Activated gamma-delta T cell treated with anti-CD3 and anti-CD28 coated beads, Interleukin-2, amount 50 U/mL, for 16 hours (primary cell): ENCODE data around the gene KIAA1549.
"Not testable (repeated sequence)": the region's sequence is repeated elsewhere in the genome, so short reads cannot be mapped to it uniquely, and the experiment has no call there.

ENCODE experiments used
- DNase-seq: peaks from one replicate; pipeline ENCODE4 v3.0.0-alpha.2; 2020; ENCODE audit warnings: low read depth

KIAA1549 gene

DNA sequence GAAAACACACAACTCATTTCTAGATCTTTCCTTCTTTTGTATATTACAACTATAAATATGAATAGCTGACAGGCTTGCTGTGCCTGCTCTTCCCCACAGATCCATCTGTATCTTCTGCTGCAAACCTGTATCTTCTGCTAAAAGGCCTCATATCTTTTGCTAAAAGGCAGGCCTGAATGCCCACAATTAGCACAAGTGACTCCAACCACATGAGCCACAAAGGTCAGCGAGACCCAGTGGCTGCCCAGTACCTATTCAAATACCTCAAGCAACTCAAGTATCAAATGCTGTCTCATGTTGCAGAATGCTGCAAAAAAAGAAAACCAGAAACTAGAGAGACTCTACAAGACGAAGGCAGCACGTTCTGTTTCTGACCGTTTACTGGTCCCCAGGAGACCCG, 128.7 kb downstream of the KIAA1549 start:
- DNase-seq: no peak

DNA sequence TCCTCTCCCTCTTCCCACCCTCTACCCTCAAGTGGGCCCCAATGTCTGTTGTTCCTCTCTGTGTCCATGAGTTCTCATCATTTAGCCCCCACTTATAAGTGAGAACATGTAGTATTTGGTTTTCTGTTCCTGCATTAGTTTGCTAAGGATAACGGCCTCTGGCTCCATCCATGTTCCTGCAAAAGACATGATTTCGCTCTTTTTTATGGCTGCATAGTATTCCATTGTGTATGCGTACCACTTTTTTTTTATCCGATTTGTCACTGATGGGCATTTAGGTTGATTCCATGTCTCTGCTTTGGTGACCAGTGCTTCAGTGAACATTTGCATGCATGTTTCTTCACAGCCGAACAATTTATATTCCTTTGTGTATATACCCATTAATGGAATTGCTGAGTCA, 131.5 kb downstream of the KIAA1549 start:
- no peak for DNase-seq

DNA sequence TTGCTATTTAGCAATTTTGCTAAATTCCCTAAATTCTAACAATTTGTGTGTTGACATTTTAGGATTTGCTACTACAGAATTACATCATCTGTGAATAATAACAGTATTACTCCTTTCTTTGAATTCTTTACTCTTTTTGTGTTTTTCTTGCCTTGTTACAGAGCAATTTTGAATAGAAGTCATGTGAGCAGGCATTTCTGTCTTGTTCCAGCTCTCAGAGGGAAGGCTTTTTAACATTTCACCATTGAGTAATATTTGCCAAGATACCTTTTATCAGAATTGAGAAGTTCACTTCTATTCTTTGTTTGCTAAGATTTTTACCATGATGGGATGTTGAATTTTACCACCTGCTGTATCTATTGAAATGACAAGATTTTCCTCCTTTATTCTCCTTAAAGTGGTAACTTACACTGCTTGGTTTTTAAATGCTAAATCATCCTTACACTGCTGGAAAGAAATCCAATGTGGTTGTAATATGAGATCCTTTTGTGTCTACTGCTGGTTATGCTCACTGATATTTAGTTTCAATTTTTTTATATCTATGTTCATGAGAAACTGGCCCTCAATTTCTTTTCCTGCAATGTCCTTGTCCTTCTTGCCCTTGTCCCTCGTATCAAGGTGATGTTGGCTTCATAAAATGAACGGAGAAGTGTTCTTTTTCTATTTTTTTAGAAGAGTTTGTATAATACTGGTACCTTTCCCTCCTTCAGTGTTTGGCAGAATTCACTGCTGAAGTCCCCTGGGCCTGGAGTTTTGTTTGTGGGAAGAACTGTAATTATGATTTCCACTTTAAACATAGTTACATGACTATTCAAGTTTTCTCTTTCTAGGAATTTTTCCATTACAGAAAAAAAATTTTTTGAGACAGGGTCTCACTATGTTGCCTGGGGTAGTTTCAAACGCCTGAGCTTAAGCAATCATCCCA, 132.9 kb downstream of the KIAA1549 start:
- DNase-seq: no peak

DNA sequence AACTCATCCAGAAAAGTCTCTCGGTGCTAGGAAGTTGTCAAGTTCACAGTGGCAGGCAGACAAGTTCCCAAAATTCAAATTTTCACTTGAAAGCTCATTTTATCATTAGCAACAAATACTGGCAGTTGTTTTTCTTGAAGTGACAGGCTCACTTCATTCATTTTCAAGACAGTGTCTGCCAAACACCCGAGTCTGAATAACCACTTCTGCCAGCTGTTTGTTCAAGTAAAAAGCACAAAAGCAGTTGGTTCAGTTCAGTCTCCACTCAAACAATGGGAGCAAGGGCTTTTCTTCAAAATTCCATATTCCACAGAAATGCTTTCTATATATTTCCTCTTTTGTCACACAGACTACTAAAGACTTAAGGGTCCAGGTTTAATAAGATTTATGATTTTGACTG, 135.5 kb downstream of the KIAA1549 start:
- no peak for DNase-seq

DNA sequence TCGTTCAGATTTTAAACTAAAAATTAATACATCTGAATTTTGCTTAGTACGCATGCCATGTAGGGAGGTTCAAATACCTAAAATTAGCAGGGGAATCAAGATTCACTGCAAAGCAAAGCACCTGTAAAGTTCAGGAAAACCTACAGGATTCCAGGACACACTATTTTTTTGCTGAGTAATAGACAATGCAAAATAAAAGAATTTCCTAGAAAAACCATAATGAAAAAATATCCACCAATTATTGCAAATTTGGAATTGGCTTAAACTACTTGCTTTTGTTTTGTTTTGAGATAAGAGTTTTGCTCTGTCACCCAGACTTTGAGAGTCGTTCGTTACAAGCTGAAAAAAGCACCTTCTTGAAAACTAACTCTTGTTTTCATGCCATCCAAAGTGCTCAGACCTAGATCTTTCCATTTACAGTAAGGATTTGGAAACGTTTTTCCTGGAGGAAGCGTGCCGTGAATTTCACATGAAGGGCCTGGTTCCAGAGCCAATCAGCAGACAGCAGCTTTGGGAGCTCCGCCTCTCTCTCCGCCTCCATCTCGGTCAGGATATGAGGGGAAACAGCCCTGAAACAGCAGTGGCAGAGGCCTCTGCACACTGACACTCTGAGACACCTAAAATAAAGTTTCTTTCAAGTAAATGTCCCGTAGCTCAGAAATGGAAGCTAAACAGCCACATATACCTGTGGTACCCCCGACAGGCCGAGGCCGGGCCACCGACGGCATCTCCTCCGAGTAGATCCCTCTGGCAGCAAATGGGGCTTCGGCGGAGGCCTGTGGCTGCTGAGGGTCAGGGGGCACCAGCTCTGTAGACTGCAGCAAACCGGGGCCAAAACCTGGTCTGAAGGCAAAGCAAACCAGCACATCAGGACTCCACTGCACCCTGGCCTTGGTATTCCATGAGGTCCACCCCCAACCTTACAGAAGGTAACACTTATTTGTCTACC, 137.3 kb downstream of the KIAA1549 start:
- no peak for DNase-seq

GRCh38 chr7:138842111-138842510, 139.1 kb downstream of the KIAA1549 start:
- DNase-seq: no peak

- no peak for DNase-seq
Observed at GRCh38 chr7:138838166-138838565, 143.0 kb downstream of the KIAA1549 start.

DNA sequence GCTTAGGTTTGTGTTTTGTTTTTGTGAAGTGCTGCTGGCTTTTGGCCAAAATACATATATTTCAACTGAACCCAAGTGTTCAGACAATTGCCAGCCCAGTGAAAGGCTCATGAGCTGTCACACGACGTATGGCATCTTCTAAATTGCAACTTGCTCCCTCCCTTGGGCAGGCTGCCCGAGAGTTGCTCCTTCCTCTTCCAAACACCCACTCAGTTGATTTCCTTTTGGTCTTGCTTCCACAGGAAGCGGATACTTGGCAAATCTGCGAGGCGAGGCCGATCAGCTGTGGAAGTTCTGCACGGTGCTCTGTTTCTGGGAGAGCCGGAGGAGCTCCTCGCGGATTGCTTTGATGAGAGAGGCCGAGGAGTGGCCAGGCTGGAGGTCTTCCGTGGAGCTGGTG, 143.6 kb downstream of the KIAA1549 start:
- no peak for DNase-seq

DNA sequence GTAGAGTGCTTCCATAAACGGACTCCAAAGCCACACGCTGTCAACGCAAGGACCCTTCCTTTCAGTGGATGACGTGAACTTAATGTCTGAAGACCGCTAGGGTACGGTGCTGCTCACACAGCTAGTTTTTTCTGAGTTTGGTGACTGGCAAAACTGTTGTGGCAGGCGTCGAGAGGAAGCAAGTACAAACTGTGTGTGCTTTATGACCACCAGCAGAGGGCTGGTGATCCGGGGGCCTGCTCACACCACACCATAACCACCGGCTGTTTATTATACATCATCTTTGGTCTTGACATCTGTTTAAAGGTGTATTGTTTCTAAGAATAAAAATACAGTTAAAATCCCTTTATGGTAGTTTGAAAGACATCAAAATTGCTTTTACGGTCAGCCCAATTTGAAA, 146.1 kb downstream of the KIAA1549 start:
- no peak for DNase-seq

- no peak for DNase-seq
Observed at GRCh38 chr7:138834583-138834982, 146.6 kb downstream of the KIAA1549 start.

- DNase-seq: no peak
Observed at GRCh38 chr7:138833596-138833995, 147.6 kb downstream of the KIAA1549 start.

DNA sequence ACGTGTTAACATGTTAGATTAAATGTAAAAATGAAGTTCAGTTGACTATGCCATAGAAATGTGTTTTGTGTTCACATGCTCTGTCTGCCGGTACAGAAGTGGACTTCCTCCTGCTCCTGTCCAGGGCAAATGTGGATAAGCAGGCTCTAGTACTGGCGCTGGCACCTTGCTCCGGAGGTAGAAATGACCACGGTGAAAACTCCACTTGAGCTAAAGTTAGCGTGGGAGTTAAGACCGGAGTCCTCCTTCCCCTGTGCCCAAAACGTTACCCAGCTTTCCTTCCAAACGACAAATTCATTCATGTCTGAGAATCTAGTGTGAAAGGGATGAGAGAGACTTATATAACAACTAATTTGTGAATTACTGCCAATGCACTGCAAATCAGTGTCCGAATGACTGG, 148.2 kb downstream of the KIAA1549 start:
- no peak for DNase-seq

GRCh38 chr7:138829335-138829734, 151.9 kb downstream of the KIAA1549 start:
- no peak for DNase-seq

DNA sequence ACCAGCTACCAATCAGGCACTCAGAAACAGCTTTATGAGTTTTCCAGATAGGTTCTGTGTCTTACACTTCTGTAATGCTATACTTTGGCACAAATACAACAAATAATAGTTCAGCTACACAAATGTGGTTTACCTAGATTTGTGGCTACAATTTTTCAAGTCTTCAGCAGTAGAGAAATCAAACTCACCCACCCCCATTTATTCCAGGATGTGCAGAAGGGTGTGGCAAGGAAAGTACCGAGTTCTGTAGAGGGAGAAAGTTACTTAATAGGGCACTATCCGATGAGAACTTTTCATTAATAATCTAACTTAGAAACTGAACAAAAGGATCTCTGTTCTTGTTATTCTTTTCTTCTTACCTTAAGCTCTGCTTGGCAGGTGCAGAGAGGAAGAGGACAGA, 152.9 kb downstream of the KIAA1549 start:
- no peak for DNase-seq

GRCh38 chr7:138825049-138825721, 156.0 kb downstream of the KIAA1549 start:
- no peak for DNase-seq

- no peak for DNase-seq
Observed at GRCh38 chr7:138822867-138823535, 158.2 kb downstream of the KIAA1549 start.

DNA sequence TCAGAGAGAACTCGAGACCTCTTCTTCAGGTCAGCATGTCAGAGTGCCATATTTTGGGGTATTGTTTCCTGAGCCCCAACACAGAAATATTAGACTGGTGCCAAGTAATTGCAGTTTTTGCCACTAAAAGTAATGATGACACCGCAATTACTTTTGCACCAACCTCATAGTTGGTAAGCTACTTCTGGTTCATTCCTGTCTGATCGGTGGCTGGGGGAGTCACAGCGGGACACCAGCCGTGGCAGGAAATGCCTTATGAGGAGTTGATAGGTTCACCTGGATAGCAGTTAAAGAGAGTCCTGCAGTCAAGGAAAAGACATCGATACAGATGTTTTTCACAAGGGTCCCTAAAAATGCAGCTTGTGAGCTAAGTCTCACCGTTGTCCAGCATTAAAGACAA, 159.3 kb downstream of the KIAA1549 start:
- DNase-seq: no peak

- no peak for DNase-seq
Observed at GRCh38 chr7:138819625-138820024, 161.6 kb downstream of the KIAA1549 start.

DNA sequence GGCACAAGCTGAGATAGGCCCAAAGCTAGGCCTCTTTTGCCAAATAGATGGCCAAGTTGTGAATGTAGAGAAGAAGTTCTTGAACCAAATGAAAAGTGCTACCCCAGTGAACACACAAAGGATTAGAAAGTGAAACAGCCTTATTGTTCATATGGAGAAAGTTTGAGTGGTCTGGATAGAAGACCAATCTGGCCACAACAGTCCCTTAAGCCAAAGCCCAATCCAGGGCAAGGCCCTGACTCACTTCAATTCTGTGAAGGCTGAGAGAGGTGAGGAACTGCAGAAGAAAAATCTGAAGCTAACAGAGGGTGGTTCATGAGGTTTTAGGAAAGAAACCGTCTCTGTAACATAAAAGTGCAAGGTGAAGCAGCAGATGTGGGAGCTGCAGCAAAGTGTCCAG, 164.5 kb downstream of the KIAA1549 start:
- DNase-seq: no peak

DNA sequence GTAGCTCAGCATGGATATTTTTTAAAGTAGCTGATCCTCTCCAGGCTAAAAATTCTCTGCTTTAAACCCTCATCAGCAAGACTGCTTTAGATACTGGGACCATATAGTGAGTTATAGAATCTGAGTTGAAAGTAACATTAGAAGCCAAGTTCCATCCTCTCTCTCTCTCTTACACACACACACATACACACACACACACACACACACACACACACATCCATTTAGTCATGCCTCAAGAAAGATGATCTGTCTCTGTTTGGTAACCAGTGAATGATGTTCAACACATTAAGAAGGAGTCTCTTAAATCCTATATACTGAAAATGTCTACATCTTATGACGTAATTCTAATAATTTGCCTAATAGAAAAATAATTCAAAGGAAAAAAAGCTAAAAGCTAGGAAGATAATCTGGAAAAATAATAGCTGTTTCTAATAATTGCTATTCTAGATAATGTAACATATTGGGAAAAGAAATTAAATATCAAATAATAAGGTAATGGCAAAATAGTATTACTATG, 166.3 kb downstream of the KIAA1549 start:
- no peak for DNase-seq

DNA sequence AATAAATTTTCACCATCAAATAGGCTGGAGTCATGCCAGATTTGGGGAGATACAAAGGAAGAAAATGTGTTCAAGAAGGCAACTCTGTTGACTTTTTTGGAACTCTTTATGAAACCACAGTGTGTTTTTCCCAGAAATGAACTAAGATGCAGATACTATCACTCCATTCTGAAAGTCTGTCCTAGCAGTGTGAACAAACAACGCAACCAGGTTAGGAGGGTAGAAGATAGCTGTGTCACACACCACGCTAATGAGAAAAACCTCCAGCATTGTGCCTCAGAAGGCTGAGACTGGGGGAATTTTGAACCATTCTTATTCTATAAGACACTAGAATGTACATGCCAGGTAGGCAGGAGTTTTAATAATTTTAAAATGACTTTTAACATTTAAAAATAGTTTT, 167.2 kb downstream of the KIAA1549 start:
- no peak for DNase-seq

GRCh38 chr7:138811327-138811726, 169.9 kb downstream of the KIAA1549 start:
- DNase-seq: not testable (repeated sequence)
